K562 (cell line): Measurements from ENCODE around the gene ERAP2. TPM values are rescaled to one million over a fixed set of nuclear protein-coding genes. Genes with fewer than 3 reads are reported as not detected.

ENCODE experiments used
- ATAC-seq: fragments of 200-7000 bp; cut with Tn5 transposase; 3 replicates; pipeline ENCODE4 v1.9.1; 2020; ENCODE audit warnings: moderate library complexity
- BruUV-seq: library from RNA; stranded (reverse); fragments of 400-500 nt; replicated peaks from 2 replicates; lab custom pipeline; 2021; lab: Mats Ljungman, UMichigan
- CTCF ChIA-PET: fragments of 300-600 bp; formaldehyde crosslinking; extraction: SDS; loops from one replicate; lab custom pipeline; 2021; ENCODE audit warnings: low intra/inter-chr PET ratio; lab: Yijun Ruan, JAX
- POLR2A ChIA-PET: fragments of 300-600, 350-650 bp; sonication (Branson Sonifier 250); formaldehyde crosslinking; extraction: SDS; loops from one replicate; lab custom pipeline; 2021; ENCODE audit warnings: antibody characterized with exemption, inconsistent platforms; lab: Yijun Ruan, JAX
- DNase-seq, 4 experiments: peaks; one replicate each; pipeline versions ENCODE4 v3.0.0 to v3.0.0-alpha.2; 2011 to 2018; ENCODE audit warnings: low spot score in 3 of 4, mixed read lengths in 3 of 4; ENCODE audit errors: extremely low read depth in 1 of 4
- FAIRE-seq: peaks from 2 replicates; lab custom pipeline; 2011; peaks lifted over from hg19 to GRCh38; lab: Jason Lieb, UNC
- H2AFZ ChIP-seq: 2 replicates; pipeline ENCODE4 v1.6.0; 2011; ENCODE audit warnings: low read depth, low read length, control low read depth, inconsistent platforms
- H3K27ac ChIP-seq: fragments of 200-600 bp; 3 replicates; pipeline ENCODE4 v1.8.0; 2011; ENCODE audit warnings: low read depth, mild to moderate bottlenecking, control low read depth, inconsistent platforms, low read length, moderate library complexity, mixed read lengths; ENCODE audit errors: extremely low read depth
- H3K27me3 ChIP-seq, 2 experiments: fragments of 300-600 bp in 1 of 2; 2 replicates in 1 of 2; 3 replicates in 1 of 2; pipeline versions ENCODE4 v1.6.0 to v1.8.0; 2011; ENCODE audit warnings: inconsistent platforms in 2 of 2, low read length in 2 of 2, mild to moderate bottlenecking in 1 of 2, mixed read lengths in 1 of 2, moderate library complexity in 1 of 2; ENCODE audit not compliant: control insufficient read depth in 2 of 2, insufficient read depth in 2 of 2
- H3K36me3 ChIP-seq: fragments of 300-600 bp; 3 replicates; pipeline ENCODE4 v1.8.0; 2011; ENCODE audit warnings: mild to moderate bottlenecking, low read length, inconsistent platforms; ENCODE audit not compliant: control insufficient read depth, insufficient read depth
- H3K4me1 ChIP-seq, 2 experiments: fragments of 200-600 bp in 1 of 2; replicated peaks in 1 of 2; 2 replicates in 1 of 2; 3 replicates in 1 of 2; pipeline versions ENCODE4 v1.5.1 to v1.8.0; 2011; ENCODE audit warnings: inconsistent platforms in 2 of 2, low read length in 2 of 2, mild to moderate bottlenecking in 1 of 2, mixed read lengths in 1 of 2, moderate library complexity in 1 of 2; ENCODE audit not compliant: control insufficient read depth in 2 of 2, insufficient read depth in 2 of 2
- H3K4me2 ChIP-seq: 2 replicates; pipeline ENCODE4 v1.6.1; 2011; ENCODE audit warnings: low read length, control low read depth, inconsistent platforms, mixed read lengths; ENCODE audit not compliant: insufficient read depth
- H3K4me3 ChIP-seq: fragments of 200-600 bp; sonication (generic), shearing (Covaris generic); 2 replicates; pipeline ENCODE4 v1.5.1; 2016; ENCODE audit warnings: control low read depth, inconsistent platforms
- H3K79me2 ChIP-seq: fragments of 200-600 bp; 3 replicates; pipeline ENCODE4 v1.8.0; 2011; ENCODE audit warnings: low read length, inconsistent platforms; ENCODE audit not compliant: control insufficient read depth, insufficient read depth
- H3K9ac ChIP-seq, 2 experiments: 2 replicates each; pipeline versions ENCODE4 v1.6.0 to v1.6.1; 2011; ENCODE audit warnings: low read depth in 2 of 2, low read length in 2 of 2, control low read depth in 1 of 2, inconsistent platforms in 1 of 2, mild to moderate bottlenecking in 1 of 2, mixed read lengths in 1 of 2; ENCODE audit not compliant: insufficient read depth in 1 of 2
- H3K9me1 ChIP-seq: one replicate; pipeline ENCODE4 v1.6.0; 2011; ENCODE audit warnings: inconsistent platforms, mild to moderate bottlenecking, low read length, moderate library complexity; ENCODE audit not compliant: control insufficient read depth, insufficient read depth
- H3K9me3 ChIP-seq: replicated peaks from 2 replicates; pipeline ENCODE4 v1.5.1; 2011; ENCODE audit warnings: low read depth, low read length, inconsistent platforms; ENCODE audit not compliant: control insufficient read depth, insufficient read depth
- H4K20me1 ChIP-seq: replicated peaks from 2 replicates; pipeline ENCODE4 v1.6.1; 2011; ENCODE audit warnings: low read length, inconsistent platforms, mixed read lengths; ENCODE audit not compliant: control insufficient read depth, insufficient read depth
- BCL6 ChIP-seq: fragments of 250-450 bp; sonication (Bioruptor Pico); IDR thresholded peaks from 2 replicates; pipeline ENCODE4 v1.4.0; 2020
- BRF1 ChIP-seq: IDR thresholded peaks from 3 replicates; pipeline ENCODE4 v1.6.1; 2011; ENCODE audit warnings: borderline replicate concordance, mild to moderate bottlenecking; ENCODE audit not compliant: insufficient read length; ENCODE audit errors: extremely low read depth
- HDAC2 ChIP-seq: fragments of 450-650 bp; IDR thresholded peaks from 2 replicates; pipeline ENCODE4 v1.6.1; 2016; ENCODE audit warnings: mild to moderate bottlenecking
- KDM4B ChIP-seq, 2 experiments: fragments of 450-650 bp in 1 of 2; sonication (generic) in 1 of 2; IDR thresholded peaks; 2 replicates each; pipeline ENCODE4 v1.6.1; 2016 to 2017; ENCODE audit warnings: borderline replicate concordance in 2 of 2, antibody characterized with exemption in 1 of 2, low read depth in 1 of 2, mild to moderate bottlenecking in 1 of 2
- SIN3B ChIP-seq: fragments of 450-650 bp; IDR thresholded peaks from 2 replicates; pipeline ENCODE4 v1.6.1; 2017; ENCODE audit warnings: low read depth, mild to moderate bottlenecking, moderate library complexity
- ZBTB12 ChIP-seq: fragments of 250-450 bp; sonication (Bioruptor Pico); IDR thresholded peaks from 2 replicates; pipeline ENCODE4 v1.4.0; 2020
- ZNF431 ChIP-seq: sonication (generic); formaldehyde crosslinking; IDR thresholded peaks from 2 replicates; pipeline ENCODE4 v1.8.0; 2022; ENCODE audit warnings: mild to moderate bottlenecking, missing genetic modification reagents
- ZSCAN29 ChIP-seq: fragments of 450-650 bp; IDR thresholded peaks from 2 replicates; pipeline ENCODE4 v1.6.1; 2017
- WGBS: fragments of 100-300 bp; shearing (Covaris generic); methylation state at CpG from one replicate; pipeline ENCODE4 v1.1.6; 2016; ENCODE audit warnings: low coverage, mixed read lengths; ENCODE audit not compliant: insufficient coverage; ENCODE audit errors: missing lambda C conversion rate; 5-methylcytosine and 5-hydroxymethylcytosine counted together
- in situ Hi-C: fragments of 300-500 bp; cut with MboI; formaldehyde crosslinking; loops from 4 replicates; pipeline ENCODE4 v1.15.0; 2018; ENCODE audit warnings: inconsistent platforms, mixed read lengths
- intact Hi-C: fragments of 100-400 bp; cut with micrococcal nuclease; formaldehyde crosslinking; loops from 2 replicates; pipeline ENCODE4 v1.14.2; 2022
- polyA plus RNA-seq, 8 experiments: library from polyadenylated mRNA; depleted of rRNA in 4 of 8; stranded (reverse) in 5 of 8; unstranded in 3 of 8; fragments of >200 nt; fragmentation: Nextera tagmentation in 2 of 8; fragmentation: Illumina TruSeq in 1 of 8; extraction: Ambion mirVana in 2 of 8; extraction: Trizol in 1 of 8; gene quantifications; 2 replicates each; pipeline versions ENCODE4 v1.2.1 to v1.2.3, GENCODE V29; 2011 to 2014; ENCODE audit warnings: inconsistent platforms in 1 of 8, missing spikeins in 1 of 8
- total RNA-seq, 7 experiments: library from RNA; depleted of rRNA in 6 of 7; stranded (reverse); fragments of >200 nt in 6 of 7; fragmentation: Illumina TruSeq in 2 of 7; extraction: Trizol in 2 of 7; gene quantifications; 2 replicates each; pipeline versions ENCODE4 v1.2.1 to v1.2.3, GENCODE V29; 2011 to 2021; ENCODE audit warnings: low replicate concordance in 1 of 7

Gene ERAP2
- total and polyA plus RNA-seq, 9 of the 15 experiments (the other 6 are each of a cell fraction or from before 2014, with no cell fraction given) = 0.93 to 4.0 (median 2.1) TPM

DNA sequence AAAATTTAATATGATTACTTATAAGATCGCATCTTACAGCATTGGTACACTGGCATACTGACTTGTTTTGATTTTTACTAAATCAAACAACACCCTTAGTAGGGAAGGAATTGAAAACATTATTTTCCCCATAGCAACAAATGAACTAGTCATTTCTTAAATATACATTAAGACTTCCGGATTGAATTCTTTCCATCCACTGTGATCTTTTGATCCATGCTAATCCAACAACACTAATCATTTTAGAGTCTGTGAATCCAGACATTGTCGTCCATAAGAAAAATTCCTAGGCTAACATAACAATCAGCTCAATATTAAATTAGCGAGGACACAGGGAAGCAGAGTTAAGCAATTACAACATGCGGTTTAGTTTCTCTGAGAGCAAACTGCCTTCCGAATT, 47.0 kb upstream of the ERAP2 start (continued):
- TF ChIP-seq ZBTB12 (CRISPR knock-in tag) = no peak
- TF ChIP-seq BCL6 = no peak
- TF ChIP-seq BRF1 = no peak
- TF ChIP-seq ZNF431 (CRISPR knock-in tag) = no peak
- TF ChIP-seq, all 486 proteins: peak for 0

DNA sequence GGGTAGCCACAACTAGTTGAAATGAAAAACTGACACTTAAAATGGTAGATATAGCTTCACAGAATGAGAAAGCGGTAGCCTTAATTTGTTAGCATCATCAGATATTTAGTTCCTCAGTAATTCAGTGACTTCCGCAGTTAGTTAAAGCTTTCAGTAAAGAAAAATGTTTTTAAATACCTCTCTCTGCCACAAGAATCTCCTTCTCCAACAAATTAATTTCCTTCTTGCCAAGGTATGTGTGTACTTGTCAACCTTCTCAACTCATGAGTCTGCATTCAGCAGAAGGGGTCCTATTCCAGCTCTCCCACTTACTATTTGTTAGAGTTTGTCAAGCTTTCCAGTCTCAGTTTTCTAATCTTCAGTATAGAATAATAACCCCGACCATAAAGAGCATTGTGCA, 42.3 kb upstream of the ERAP2 start:
- ChIA-PET CTCF (no interaction called here), POLR2A (no interaction called here)

More for the DNA sequence above, 42.3 kb upstream of the ERAP2 start:
- 59% methylated on average over 3 of the region's 3 CpGs for WGBS
- Histone ChIP-seq H3K4me3 (no peak overlapping the region), H3K36me3 (no peaks in the 10 kb centered on the region), H3K9me1 (no peaks in the 10 kb centered on the region), H2AFZ (no peak overlapping the region), H3K27ac (no peak overlapping the region), H3K79me2 (no peaks in the 10 kb centered on the region), H3K4me2 (no peak overlapping the region), H3K9me3 (no peaks in the 10 kb centered on the region), H3K27me3 (no peaks in the 10 kb centered on the region), H4K20me1 (no peaks in the 10 kb centered on the region), H3K4me1 (peaks cover 0 to 3% of the 10 kb centered on the region in 2 experiments; a peak in 2 of 5 replicates), H3K9ac (no peak overlapping the region)
- in situ Hi-C loops = no loop called here
- DNase-seq = no peak
- no peak for ATAC-seq
- no peak for TF ChIP-seq SIN3B
- no peak for TF ChIP-seq KDM4B (IDR thresholded peaks at IDR 0.05; ENCODE audit: borderline replicate concordance in 2 of 2, low read depth in 1 of 2)
- no peak for TF ChIP-seq ZSCAN29
- no peak for TF ChIP-seq HDAC2
- no peak for TF ChIP-seq BRF1
- no peak for FAIRE-seq
- no TSS peak for BruUV-seq
- intact Hi-C loops = no loop called here
